Measurements from ENCODE around the gene INCA1. TPM values are rescaled to one million over a fixed set of nuclear protein-coding genes. Genes with fewer than 3 reads are reported as not detected.

Gene INCA1
- total RNA-seq, 1 experiment from 2014 or later: 1.3 TPM

DNA sequence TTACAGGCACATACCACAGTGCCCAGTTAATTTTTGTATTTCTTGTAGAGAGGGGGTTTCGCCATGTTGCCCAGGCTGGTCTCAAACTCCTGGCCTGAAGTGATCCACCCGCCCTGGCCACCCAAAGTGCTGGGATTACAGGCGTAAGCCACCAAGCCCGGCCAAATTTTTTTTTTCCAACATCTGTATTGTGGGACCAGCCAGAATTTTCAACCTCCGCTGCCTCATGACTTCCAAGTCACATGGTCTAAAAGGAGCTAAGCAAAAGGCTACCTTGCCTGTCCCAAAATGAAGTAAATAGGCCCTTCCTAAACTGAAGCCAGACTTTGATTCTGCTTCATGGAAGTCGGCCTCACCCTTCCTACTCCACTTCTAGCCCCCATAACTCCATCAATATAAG is 25.5 kb downstream of the INCA1 start:
- H3K9me3 ChIP-seq (ENCODE audit: control insufficient read depth, low read depth, low read length): no peaks in the 10 kb centered on the region
- H3K27me3 ChIP-seq (ENCODE audit: insufficient read depth, low read length): peaks cover 11% of the 10 kb centered on the region; the same call in 1 of the 2 replicates
- Mint-ChIP-seq H3K4me3 (no peak overlapping the region), H3K27ac (no peak overlapping the region), H3K36me3 (ENCODE audit: insufficient read depth in 1 of 3, low read depth in 3 of 3) (peaks cover 20 to 38% (median 24%) of the 10 kb centered on the region in 3 experiments), H3K27me3 (ENCODE audit: low read depth) (peaks cover 38% of the 10 kb centered on the region), H3K9me3 (no peaks in the 10 kb centered on the region), H3K4me1 (peaks cover 31% of the 10 kb centered on the region in 2 experiments)
- no peak overlapping the region for H3K56ac ChIP-seq (ENCODE audit: insufficient read length, low read depth, low read length)
- H4K91ac ChIP-seq (ENCODE audit: insufficient read length, low read depth, low read length): no peak overlapping the region
- H3K4me1 ChIP-seq (ENCODE audit: insufficient read depth, low read length): peaks cover 10% of the 10 kb centered on the region; the same call in 1 of the 2 replicates
- no peak overlapping the region for H2BK5ac ChIP-seq (ENCODE audit: insufficient read length, low read length)
- H3K18ac ChIP-seq (ENCODE audit: insufficient read length, low read depth, low read length): no peak overlapping the region
- H2AK5ac ChIP-seq (ENCODE audit: insufficient read length, low read length): no peak overlapping the region
- H2BK120ac ChIP-seq (ENCODE audit: low read depth, low read length, poor library complexity, severe bottlenecking): no peak overlapping the region
- no CpG with 5 or more reads among the region's 6 CpGs for WGBS (ENCODE audit: extremely low coverage, insufficient read length, low lambda C conversion rate)
- H3K79me1 ChIP-seq (ENCODE audit: insufficient read depth, low read depth, low read length, poor library complexity, severe bottlenecking): no peaks in the 10 kb centered on the region
- TF ChIP-seq CTCF (conservative IDR thresholded peaks at IDR 0.05): no peak
- no peak overlapping the region for H4K5ac ChIP-seq (ENCODE audit: insufficient read length, low read depth, low read length)
- no peaks in the 10 kb centered on the region for H4K20me1 ChIP-seq (ENCODE audit: control insufficient read depth, insufficient read depth, insufficient read length)
- H3K79me2 ChIP-seq (ENCODE audit: insufficient read depth, low read length): peaks cover 2% of the 10 kb centered on the region; the same call in 1 of the 2 replicates
- H2AFZ ChIP-seq (ENCODE audit: low read length): no peak overlapping the region
- no peak overlapping the region for H3K4ac ChIP-seq (ENCODE audit: low read depth, low read length)
- peaks cover 17% of the 10 kb centered on the region for H3K23me2 ChIP-seq (ENCODE audit: insufficient read length, low read depth, low read length, poor library complexity, severe bottlenecking)
- H3K9ac ChIP-seq (ENCODE audit: extremely low read depth, insufficient read length, low read length): no peak overlapping the region
- H3T11ph ChIP-seq (ENCODE audit: low read length): no peak overlapping the region
- no peak overlapping the region for H3K4me2 ChIP-seq (ENCODE audit: insufficient read depth, insufficient read length, low read length)
- no peak overlapping the region for H2BK12ac ChIP-seq (ENCODE audit: insufficient read length, low read depth, low read length)
- no peak overlapping the region for H3K27ac ChIP-seq (ENCODE audit: insufficient read length, low read depth, low read length)
- no peak for DNase-seq
- H4K8ac ChIP-seq (replicated peaks; ENCODE audit: insufficient read length, low read depth, low read length): no peak overlapping the region
- H2BK20ac ChIP-seq (ENCODE audit: low read depth, low read length, poor library complexity, severe bottlenecking): no peak overlapping the region
- no peak overlapping the region for H3K14ac ChIP-seq (ENCODE audit: insufficient read depth, low read length)
- H3K23ac ChIP-seq (ENCODE audit: insufficient read length, low read depth, low read length): no peak overlapping the region
- H2BK15ac ChIP-seq (ENCODE audit: low read depth, low read length): no peak overlapping the region

Data from H9 (cell line).